Astrocyte of the spinal cord (primary cell): ENCODE measurements around the gene TMEM100.

Experiments
- DNase-seq: peaks from one replicate; pipeline ENCODE4 v3.0.0; 2011; ENCODE audit warnings: low read depth, low spot score
- H3K4me3 ChIP-seq: 2 replicates; pipeline ENCODE4 v1.5.1; 2011; ENCODE audit warnings: low read depth, mild to moderate bottlenecking, low read length, moderate library complexity
- in situ Hi-C: cut with HindIII; loops from 2 replicates; pipeline ENCODE4 v1.10.0; 2017; ENCODE audit warnings: low sequenced_read_pairs
- TF ChIP-seq, protein P1 (sequence below): IDR thresholded peaks from 2 replicates; pipeline ENCODE4 v1.5.1; 2012; ENCODE audit warnings: low read depth, mild to moderate bottlenecking, low read length, inconsistent platforms

Gene TMEM100

DNA sequence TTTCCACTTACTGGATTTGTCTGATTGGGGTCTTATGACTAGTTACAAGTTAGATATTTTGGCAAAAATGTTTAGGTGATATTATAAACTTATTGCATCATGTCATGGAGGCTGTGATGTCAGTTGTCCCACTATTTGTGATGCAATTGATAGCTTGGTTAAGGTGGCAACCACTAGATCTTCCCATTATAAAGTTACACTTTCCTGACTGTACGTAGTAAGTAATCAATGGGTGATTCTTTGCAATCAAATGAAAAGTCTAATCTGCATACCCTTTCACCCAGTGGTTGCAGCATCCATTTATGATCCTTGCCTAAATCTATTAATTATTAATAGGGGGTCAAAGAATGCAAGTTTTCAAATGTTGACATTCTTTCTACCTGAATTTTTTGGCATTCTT, 23.8 kb upstream of the TMEM100 start:
- no peak for DNase-seq
- no peak overlapping the region for H3K4me3 ChIP-seq
- TF ChIP-seq, protein P1, sequence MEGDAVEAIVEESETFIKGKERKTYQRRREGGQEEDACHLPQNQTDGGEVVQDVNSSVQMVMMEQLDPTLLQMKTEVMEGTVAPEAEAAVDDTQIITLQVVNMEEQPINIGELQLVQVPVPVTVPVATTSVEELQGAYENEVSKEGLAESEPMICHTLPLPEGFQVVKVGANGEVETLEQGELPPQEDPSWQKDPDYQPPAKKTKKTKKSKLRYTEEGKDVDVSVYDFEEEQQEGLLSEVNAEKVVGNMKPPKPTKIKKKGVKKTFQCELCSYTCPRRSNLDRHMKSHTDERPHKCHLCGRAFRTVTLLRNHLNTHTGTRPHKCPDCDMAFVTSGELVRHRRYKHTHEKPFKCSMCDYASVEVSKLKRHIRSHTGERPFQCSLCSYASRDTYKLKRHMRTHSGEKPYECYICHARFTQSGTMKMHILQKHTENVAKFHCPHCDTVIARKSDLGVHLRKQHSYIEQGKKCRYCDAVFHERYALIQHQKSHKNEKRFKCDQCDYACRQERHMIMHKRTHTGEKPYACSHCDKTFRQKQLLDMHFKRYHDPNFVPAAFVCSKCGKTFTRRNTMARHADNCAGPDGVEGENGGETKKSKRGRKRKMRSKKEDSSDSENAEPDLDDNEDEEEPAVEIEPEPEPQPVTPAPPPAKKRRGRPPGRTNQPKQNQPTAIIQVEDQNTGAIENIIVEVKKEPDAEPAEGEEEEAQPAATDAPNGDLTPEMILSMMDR = no peak
- in situ Hi-C loops = no loop called here

DNA sequence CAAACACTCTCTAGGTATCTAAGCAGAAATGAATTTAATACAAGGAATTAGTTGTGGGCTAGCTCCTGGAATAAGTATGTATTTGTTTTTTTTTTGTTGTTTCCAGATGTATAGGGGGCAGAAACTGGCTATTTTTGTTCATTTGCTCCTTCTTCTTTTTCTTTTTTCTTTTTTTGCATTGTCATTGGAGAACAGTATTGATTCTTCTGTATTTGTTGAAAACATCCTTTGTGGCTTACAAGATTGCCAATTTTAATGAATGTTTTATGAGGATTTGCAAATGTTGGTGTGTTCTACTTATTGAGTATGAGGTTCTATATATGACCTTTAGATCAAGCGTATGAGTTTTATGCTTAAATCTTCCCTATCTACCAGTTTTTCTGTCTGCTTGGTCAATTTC, 22.6 kb upstream of the TMEM100 start:
- no peak for DNase-seq
- in situ Hi-C loops = no loop called here
- H3K4me3 ChIP-seq = no peak overlapping the region
- TF ChIP-seq, protein P1 = no peak

DNA sequence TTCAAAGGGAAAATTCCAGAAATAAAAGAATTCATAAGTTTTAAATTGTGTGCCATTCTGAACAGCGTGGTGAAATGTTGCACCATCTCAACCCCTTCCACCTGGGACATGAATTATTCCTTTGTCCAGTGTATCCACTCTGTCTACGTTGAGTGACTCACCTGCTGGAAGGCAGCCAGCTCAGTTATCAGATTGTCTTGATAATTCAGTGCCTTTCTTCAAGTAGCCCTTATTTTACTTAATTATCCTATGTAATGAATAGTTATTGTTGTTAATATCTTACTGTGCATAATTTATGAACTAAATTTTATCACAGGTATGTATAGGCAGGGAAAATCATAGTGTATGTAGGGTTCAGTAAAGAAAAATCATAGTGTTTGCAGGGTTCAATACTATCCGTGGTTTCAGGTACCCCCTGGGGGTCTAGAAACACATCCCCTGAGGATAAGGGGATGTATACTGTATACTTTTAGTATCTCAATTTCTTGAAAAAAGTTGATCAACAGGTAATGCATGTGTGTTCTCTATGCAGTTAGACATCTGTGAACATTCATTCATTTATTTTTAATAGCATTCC, 20.5 kb upstream of the TMEM100 start:
- H3K4me3 ChIP-seq = no peak overlapping the region
- TF ChIP-seq, protein P1 = no peak
- in situ Hi-C loops = no loop called here
- DNase-seq = no peak

DNA sequence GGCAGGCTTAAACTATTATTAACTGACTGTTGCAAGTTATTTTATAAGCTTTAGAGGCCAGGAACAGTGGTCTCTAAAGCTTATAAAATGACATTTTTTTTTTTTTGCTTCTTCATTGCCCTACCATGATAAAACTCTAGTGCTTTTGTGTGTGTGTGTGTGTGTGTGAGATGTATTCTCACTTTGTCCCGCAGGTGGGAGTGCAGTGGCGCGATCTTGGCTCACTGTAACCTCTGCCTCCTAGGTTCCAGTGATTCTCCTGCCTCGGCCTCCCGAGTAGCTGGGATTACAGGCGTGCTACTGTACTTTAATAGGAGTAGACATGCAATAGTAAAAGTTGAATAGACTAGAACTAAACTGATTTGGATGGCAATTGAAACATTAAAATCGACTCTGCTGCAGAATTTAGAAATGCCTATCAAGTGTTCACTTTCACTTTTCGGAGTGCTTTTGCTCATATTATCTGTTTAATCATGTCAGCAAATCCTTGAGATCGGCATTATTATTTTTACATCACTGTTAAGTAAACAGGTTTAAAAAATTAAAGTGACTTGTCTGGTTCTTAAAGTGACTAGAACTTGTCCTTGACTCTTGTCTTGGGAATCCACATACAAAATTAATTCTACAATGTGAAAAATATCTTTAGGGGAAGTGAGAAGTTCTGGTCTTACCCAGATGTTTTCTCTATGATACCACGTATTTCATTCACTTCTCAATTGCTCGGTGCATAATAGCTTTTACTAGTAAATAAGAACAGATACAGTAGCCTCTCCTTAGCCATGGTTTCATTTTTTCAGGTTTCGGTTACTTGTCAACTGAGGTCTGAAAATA, 19.8 kb upstream of the TMEM100 start:
- TF ChIP-seq, protein P1 = no peak
- DNase-seq = no peak
- H3K4me3 ChIP-seq = no peak overlapping the region
- in situ Hi-C loops = no loop called here

DNA sequence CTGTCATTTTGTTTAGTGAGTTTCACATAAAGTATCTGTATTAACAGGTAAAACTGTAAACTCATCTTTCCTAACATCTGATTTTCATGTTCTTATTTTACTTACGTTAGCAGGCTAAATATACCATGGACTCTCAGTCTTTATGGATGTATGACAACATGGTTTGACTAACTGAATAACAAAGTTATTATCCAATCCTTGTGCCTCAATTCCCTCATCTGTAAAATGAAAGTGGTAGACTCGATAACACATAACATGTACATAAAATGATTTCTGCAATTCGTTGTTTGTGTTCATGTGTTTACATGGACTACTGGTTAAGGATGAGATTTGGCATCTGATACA, 18.7 kb upstream of the TMEM100 start:
- no peak for DNase-seq
- in situ Hi-C loops = no loop called here
- TF ChIP-seq, protein P1 = no peak
- H3K4me3 ChIP-seq = no peak overlapping the region

DNA sequence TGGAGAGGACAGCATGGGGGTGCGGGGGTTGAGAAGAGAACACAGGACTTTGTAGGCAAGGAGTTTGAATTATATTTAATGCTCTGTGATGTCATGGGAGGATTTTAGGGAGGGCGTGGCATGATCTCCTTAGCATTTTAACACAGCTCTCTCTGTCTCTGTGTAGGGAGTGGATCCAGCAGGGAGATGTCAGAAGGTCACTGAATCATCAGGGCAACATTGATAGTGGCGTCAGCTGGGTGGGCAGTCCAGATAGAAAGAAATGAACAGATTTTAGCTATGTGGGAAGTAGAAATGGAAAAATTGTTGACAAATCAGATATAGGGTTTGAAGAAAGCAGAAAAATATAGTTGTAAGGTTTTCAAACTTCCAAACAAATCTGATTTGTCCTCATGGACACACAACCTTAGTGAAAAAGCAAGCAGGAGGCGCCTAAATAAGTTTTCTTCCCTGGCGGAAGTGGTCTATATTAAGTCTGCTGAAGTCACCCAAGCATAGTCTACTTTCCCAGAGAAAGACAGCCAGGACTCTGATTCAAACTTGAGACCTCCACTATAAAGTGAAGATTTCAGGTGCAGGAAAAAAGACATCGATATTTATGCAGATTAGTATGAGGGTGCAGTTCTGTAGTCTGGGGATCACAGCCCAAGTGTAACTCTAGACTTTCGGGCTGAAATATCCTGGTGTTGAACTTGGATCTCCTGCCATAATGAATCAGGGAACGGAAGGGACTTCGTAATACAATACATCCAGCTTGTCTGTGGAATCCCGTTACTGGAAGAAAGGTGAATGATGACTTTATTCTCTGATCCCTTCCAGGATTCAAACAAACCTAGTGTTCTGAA, 18.1 kb upstream of the TMEM100 start:
- in situ Hi-C loops = no loop called here
- no peak for DNase-seq
- H3K4me3 ChIP-seq = no peak overlapping the region
- TF ChIP-seq, protein P1 = no peak
